Neural progenitor cell (in vitro differentiated cells): ENCODE results near the gene APOD.
"Not testable (repeated sequence)": the region's sequence is repeated elsewhere in the genome, so short reads cannot be mapped to it uniquely, and the experiment has no call there.

Experiments
- EZH2 ChIP-seq: fragments of 200-600 bp; sonication (generic); IDR thresholded peaks from 2 replicates; pipeline ENCODE4 v1.6.1; 2017; ENCODE audit warnings: antibody characterized with exemption, mild to moderate bottlenecking, moderate library complexity
- EZH2phosphoT487 ChIP-seq: fragments of 200-600 bp; sonication (generic); IDR thresholded peaks from 2 replicates; pipeline ENCODE4 v1.6.1; 2017; ENCODE audit warnings: antibody characterized with exemption
- TF ChIP-seq, protein P1 (sequence below): fragments of 200-600 bp; sonication (generic); IDR thresholded peaks from 2 replicates; pipeline ENCODE4 v1.5.1; 2017; ENCODE audit warnings: antibody characterized with exemption, mild to moderate bottlenecking

GRCh38 chr3:195624603-195625560, 41.1 kb upstream of the APOD start:
- TF ChIP-seq, protein P1, sequence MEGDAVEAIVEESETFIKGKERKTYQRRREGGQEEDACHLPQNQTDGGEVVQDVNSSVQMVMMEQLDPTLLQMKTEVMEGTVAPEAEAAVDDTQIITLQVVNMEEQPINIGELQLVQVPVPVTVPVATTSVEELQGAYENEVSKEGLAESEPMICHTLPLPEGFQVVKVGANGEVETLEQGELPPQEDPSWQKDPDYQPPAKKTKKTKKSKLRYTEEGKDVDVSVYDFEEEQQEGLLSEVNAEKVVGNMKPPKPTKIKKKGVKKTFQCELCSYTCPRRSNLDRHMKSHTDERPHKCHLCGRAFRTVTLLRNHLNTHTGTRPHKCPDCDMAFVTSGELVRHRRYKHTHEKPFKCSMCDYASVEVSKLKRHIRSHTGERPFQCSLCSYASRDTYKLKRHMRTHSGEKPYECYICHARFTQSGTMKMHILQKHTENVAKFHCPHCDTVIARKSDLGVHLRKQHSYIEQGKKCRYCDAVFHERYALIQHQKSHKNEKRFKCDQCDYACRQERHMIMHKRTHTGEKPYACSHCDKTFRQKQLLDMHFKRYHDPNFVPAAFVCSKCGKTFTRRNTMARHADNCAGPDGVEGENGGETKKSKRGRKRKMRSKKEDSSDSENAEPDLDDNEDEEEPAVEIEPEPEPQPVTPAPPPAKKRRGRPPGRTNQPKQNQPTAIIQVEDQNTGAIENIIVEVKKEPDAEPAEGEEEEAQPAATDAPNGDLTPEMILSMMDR = not testable (repeated sequence)
- not testable (repeated sequence) for TF ChIP-seq EZH2, EZH2phosphoT487
